Small intestine (tissue), 7 donors: ENCODE data around the gene KRTAP19-7. TPM values are rescaled to one million over a fixed set of nuclear protein-coding genes. Genes with fewer than 3 reads are reported as not detected.

Experiments
- DNase-seq, 2 donors: peaks; one replicate each; pipeline versions ENCODE4 v3.0.0 to v3.0.0-alpha.2; 2013
- FAIRE-seq: peaks from 2 replicates; lab custom pipeline; 2012; peaks lifted over from hg19 to GRCh38; lab: Jason Lieb, UNC
- H3K27ac ChIP-seq, 3 donors: one replicate each; pipeline ENCODE4 v1.5.1; 2013; ENCODE audit warnings: low read length in 2 of 3, mild to moderate bottlenecking in 2 of 3, control low read depth in 1 of 3, inconsistent platforms in 1 of 3, low read depth in 1 of 3, moderate library complexity in 1 of 3
- H3K27me3 ChIP-seq, 3 donors: one replicate each; pipeline ENCODE4 v1.6.1; 2013; ENCODE audit warnings: low read length in 3 of 3, inconsistent platforms in 1 of 3; ENCODE audit not compliant: control insufficient read depth in 3 of 3, insufficient read depth in 3 of 3
- H3K36me3 ChIP-seq, 3 donors: one replicate each; pipeline ENCODE4 v1.6.1; 2013; ENCODE audit warnings: low read length in 3 of 3, inconsistent platforms in 1 of 3, low read depth in 1 of 3, mild to moderate bottlenecking in 1 of 3, moderate library complexity in 1 of 3; ENCODE audit not compliant: control insufficient read depth in 3 of 3, insufficient read depth in 2 of 3
- H3K4me1 ChIP-seq, 3 donors: one replicate each; pipeline ENCODE4 v1.6.1; 2013; ENCODE audit warnings: low read length in 2 of 3, inconsistent platforms in 1 of 3, low read depth in 1 of 3, mild to moderate bottlenecking in 1 of 3, moderate library complexity in 1 of 3; ENCODE audit not compliant: control insufficient read depth in 3 of 3, insufficient read depth in 2 of 3
- H3K4me3 ChIP-seq, 3 donors: one replicate each; pipeline ENCODE4 v1.5.1; 2013; ENCODE audit warnings: low read length in 3 of 3, control low read depth in 1 of 3, inconsistent platforms in 1 of 3, low read depth in 1 of 3, mild to moderate bottlenecking in 1 of 3, moderate library complexity in 1 of 3
- H3K9me3 ChIP-seq, 2 donors: one replicate each; pipeline ENCODE4 v1.6.1; 2013; ENCODE audit warnings: low read depth in 1 of 2, low read length in 1 of 2; ENCODE audit not compliant: control insufficient read depth in 2 of 2, insufficient read depth in 1 of 2
- WGBS, 3 donors: extraction: QIAGEN DNeasy Blood & Tissue Kit; methylation state at CpG; one replicate each; pipeline ENCODE4 v1.1.7; 2013; 5-methylcytosine and 5-hydroxymethylcytosine counted together
- polyA plus RNA-seq, 4 donors: library from polyadenylated mRNA; stranded (reverse) in 3 of 4; unstranded in 1 of 4; fragments of 200-250 nt in 3 of 4; fragments of 120-200 nt in 1 of 4; gene quantifications; one replicate each; pipeline versions ENCODE4 v1.2.1 to v1.2.3, GENCODE V29; 2013
- donor health status: healthy with polysubstance abuse.
- donor health status: control.
- donor health status: control.
- donor health status: Bipolar disorder and iron deficiency.
- donor health status: healthy.

KRTAP19-7 gene
- polyA plus RNA-seq, 4 donors: not detected

DNA sequence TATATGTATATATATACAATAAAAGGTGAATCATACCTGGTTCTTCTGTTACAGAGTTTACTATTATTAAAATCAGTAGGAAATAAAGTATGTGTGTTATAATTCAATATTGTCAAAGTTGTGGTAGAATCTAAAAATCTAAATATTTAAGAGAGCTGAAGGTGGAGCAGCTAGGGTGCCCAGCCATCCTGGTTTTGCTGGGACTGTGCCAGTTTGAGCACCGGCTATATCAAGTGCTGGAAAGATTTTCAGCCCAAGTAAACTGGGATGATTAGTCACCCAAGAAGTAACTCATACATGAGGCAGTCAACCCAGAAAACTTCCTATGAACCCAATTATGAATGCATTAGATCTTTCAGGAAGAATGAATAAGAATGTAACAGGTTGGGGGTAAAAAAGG is 42.2 kb downstream of the KRTAP19-7 start:
- no peak for FAIRE-seq
- no peak overlapping the region for H3K4me3 ChIP-seq
- peaks cover 0 to 3% of the 10 kb centered on the region in 2 donors for H3K9me3 ChIP-seq
- no peak overlapping the region for H3K27ac ChIP-seq
- no peak for DNase-seq
- no peaks in the 10 kb centered on the region for H3K36me3 ChIP-seq
- WGBS, 3 donors: 88 to 90% (median 89%) methylated on average over 1 of the region's 1 CpG
- no peaks in the 10 kb centered on the region for H3K4me1 ChIP-seq
- no peaks in the 10 kb centered on the region for H3K27me3 ChIP-seq

DNA sequence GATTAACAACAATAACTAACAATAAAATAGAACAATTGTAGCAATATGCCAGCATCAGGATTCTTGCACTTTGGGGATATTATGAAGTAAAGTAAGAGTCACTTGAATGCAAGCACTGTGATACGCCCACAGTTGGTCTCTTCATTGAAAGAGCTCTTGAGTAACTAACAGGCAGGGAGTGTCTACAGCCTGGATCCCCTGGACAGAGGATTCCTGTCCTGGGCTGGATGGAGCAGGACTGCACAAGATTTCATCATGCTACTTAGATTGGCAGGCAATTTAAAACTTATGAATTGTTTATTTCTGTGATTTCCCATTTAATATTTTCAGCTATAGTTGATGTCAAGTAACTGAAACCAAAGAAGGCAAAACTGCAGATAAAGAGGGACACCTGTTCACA is 45.4 kb downstream of the KRTAP19-7 start:
- Histone ChIP-seq H3K27me3 (no peaks in the 10 kb centered on the region), H3K4me3 (no peak overlapping the region), H3K4me1 (no peaks in the 10 kb centered on the region), H3K36me3 (no peaks in the 10 kb centered on the region), H3K9me3 (peaks cover 1 to 3% of the 10 kb centered on the region in 2 donors), H3K27ac (no peak overlapping the region)
- DNase-seq (no peak), FAIRE-seq (no peak)
- 78 to 89% (median 82%) methylated on average over 1 of the region's 1 CpG for WGBS, 3 donors

Other genes starting within 250 kb of the KRTAP19-7 start
- gene KRTAP26-1, start 241.0 kb downstream of the KRTAP19-7 start, polyA plus RNA-seq: not detected
- not detected for gene KRTAP27-1, start 223.6 kb downstream of the KRTAP19-7 start, polyA plus RNA-seq
- not detected for gene KRTAP23-1, start 212.7 kb downstream of the KRTAP19-7 start, polyA plus RNA-seq
- gene KRTAP13-2, start 189.0 kb downstream of the KRTAP19-7 start, polyA plus RNA-seq: 1 to 10 TPM in 1 of 4 donors, not detected in 3; 2.0 TPM
- not detected for gene KRTAP13-1, start 165.3 kb downstream of the KRTAP19-7 start, polyA plus RNA-seq
- gene KRTAP13-3, start 135.4 kb downstream of the KRTAP19-7 start, polyA plus RNA-seq: not detected
- gene KRTAP13-4, start 131.1 kb downstream of the KRTAP19-7 start, polyA plus RNA-seq: not detected
- not detected for gene KRTAP15-1, start 121.0 kb downstream of the KRTAP19-7 start, polyA plus RNA-seq
- gene KRTAP19-1, start 80.9 kb downstream of the KRTAP19-7 start, polyA plus RNA-seq: not detected
- gene KRTAP19-2, start 73.9 kb downstream of the KRTAP19-7 start, polyA plus RNA-seq: not detected
- gene KRTAP19-3, start 69.3 kb downstream of the KRTAP19-7 start, polyA plus RNA-seq: not detected
- gene KRTAP19-4, start 64.1 kb downstream of the KRTAP19-7 start, polyA plus RNA-seq: not detected
- not detected for gene KRTAP19-5, start 59.2 kb downstream of the KRTAP19-7 start, polyA plus RNA-seq
- not detected for gene KRTAP19-6, start 19.4 kb downstream of the KRTAP19-7 start, polyA plus RNA-seq
- not detected for gene KRTAP22-2, start 29.1 kb upstream of the KRTAP19-7 start, polyA plus RNA-seq
- not detected for gene KRTAP6-3, start 31.1 kb upstream of the KRTAP19-7 start, polyA plus RNA-seq
- gene KRTAP6-2, start 37.6 kb upstream of the KRTAP19-7 start, polyA plus RNA-seq: not detected
- not detected for gene KRTAP22-1, start 39.8 kb upstream of the KRTAP19-7 start, polyA plus RNA-seq
- gene KRTAP6-1, start 52.6 kb upstream of the KRTAP19-7 start, polyA plus RNA-seq: not detected
- not detected for gene KRTAP20-1, start 55.1 kb upstream of the KRTAP19-7 start, polyA plus RNA-seq
- not detected for gene KRTAP20-4, start 59.3 kb upstream of the KRTAP19-7 start, polyA plus RNA-seq
- gene KRTAP20-2, start 73.9 kb upstream of the KRTAP19-7 start, polyA plus RNA-seq: not detected
- not detected for gene KRTAP20-3, start 81.5 kb upstream of the KRTAP19-7 start, polyA plus RNA-seq
- gene KRTAP21-3, start 157.5 kb upstream of the KRTAP19-7 start, polyA plus RNA-seq: not detected
- gene KRTAP21-2, start 185.9 kb upstream of the KRTAP19-7 start, polyA plus RNA-seq: not detected
- gene KRTAP21-1, start 194.1 kb upstream of the KRTAP19-7 start, polyA plus RNA-seq: not detected